ENCODE results near the gene CSF1. TPM values are rescaled to one million over a fixed set of nuclear protein-coding genes. Genes with fewer than 3 reads are reported as not detected.

CSF1 gene
- total and polyA plus RNA-seq, 2 donors (not counting 1 experiment from before 2014, with no cell fraction given): 28.6 to 48.9 TPM

- Histone ChIP-seq H3K36me3 (ENCODE audit: control insufficient read depth, insufficient read depth, low read length) (no peaks in the 10 kb centered on the region), H3K4me1 (ENCODE audit: control insufficient read depth, extremely low read depth, insufficient read depth, low read length) (no peaks in the 10 kb centered on the region), H4K20me1 (ENCODE audit: control insufficient read depth, extremely low read depth, insufficient read depth, low read length) (no peaks in the 10 kb centered on the region), H3K79me2 (ENCODE audit: control insufficient read depth, insufficient read depth, low read length) (no peaks in the 10 kb centered on the region), H3K9ac (ENCODE audit: insufficient read depth, low read length) (no peak overlapping the region), H3K4me3 (replicated peaks in 1 of 4; ENCODE audit: control extremely low read depth in 1 of 4, insufficient read depth in 1 of 4, low read depth in 3 of 4, low read length in 4 of 4) (no peak overlapping the region), H3K27me3 (ENCODE audit: control insufficient read depth, insufficient read depth, low read length) (no peaks in the 10 kb centered on the region), H2AFZ (ENCODE audit: low read length) (no peak overlapping the region), H3K27ac (ENCODE audit: insufficient read depth, low read length) (no peak overlapping the region), H3K4me2 (ENCODE audit: extremely low read depth, insufficient read depth, low read length) (no peak overlapping the region), H3K9me3 (ENCODE audit: control insufficient read depth, insufficient read depth, low read depth, low read length) (no peaks in the 10 kb centered on the region)
- TF ChIP-seq CTCF (conservative IDR thresholded peaks at IDR 0.05 in 1 of 2, IDR thresholded peaks at IDR 0.05 in 1 of 2; ENCODE audit: low read depth in 1 of 2, low read length in 2 of 2) (no peak), EZH2 (IDR thresholded peaks at IDR 0.05; ENCODE audit: low read length, missing control alignments) (no peak)
- no peak for DNase-seq (ENCODE audit: low read depth in 2 of 2)
These were observed 59.3 kb downstream of the CSF1 start for GRCh38 chr1:109969907-109970306.

- H3K9ac ChIP-seq (ENCODE audit: insufficient read depth, low read length): no peak overlapping the region
These were observed 60.9 kb downstream of the CSF1 start for GRCh38 chr1:109971559-109971958.

GRCh38 chr1:109974191-109974590, 63.5 kb downstream of the CSF1 start:
- no peak overlapping the region for H3K4me3 ChIP-seq (replicated peaks in 1 of 4; ENCODE audit: control extremely low read depth in 1 of 4, insufficient read depth in 1 of 4, low read depth in 3 of 4, low read length in 4 of 4)
- no peak overlapping the region for H3K4me2 ChIP-seq (ENCODE audit: extremely low read depth, insufficient read depth, low read length)
- no peak overlapping the region for H3K9ac ChIP-seq (ENCODE audit: insufficient read depth, low read length)
- no peaks in the 10 kb centered on the region for H3K27me3 ChIP-seq (ENCODE audit: control insufficient read depth, insufficient read depth, low read length)
- H3K36me3 ChIP-seq (ENCODE audit: control insufficient read depth, insufficient read depth, low read length): no peaks in the 10 kb centered on the region
- TF ChIP-seq EZH2 (IDR thresholded peaks at IDR 0.05; ENCODE audit: low read length, missing control alignments) (no peak), CTCF (conservative IDR thresholded peaks at IDR 0.05 in 1 of 2, IDR thresholded peaks at IDR 0.05 in 1 of 2; ENCODE audit: low read depth in 1 of 2, low read length in 2 of 2) (no peak)
- H3K9me3 ChIP-seq (ENCODE audit: control insufficient read depth, insufficient read depth, low read depth, low read length): no peaks in the 10 kb centered on the region
- no peak overlapping the region for H2AFZ ChIP-seq (ENCODE audit: low read length)
- H3K4me1 ChIP-seq (ENCODE audit: control insufficient read depth, extremely low read depth, insufficient read depth, low read length): peaks cover 12% of the 10 kb centered on the region
- DNase-seq (ENCODE audit: low read depth in 2 of 2): no peak
- no peaks in the 10 kb centered on the region for H3K79me2 ChIP-seq (ENCODE audit: control insufficient read depth, insufficient read depth, low read length)
- H3K27ac ChIP-seq (ENCODE audit: insufficient read depth, low read length): no peak overlapping the region
- no peaks in the 10 kb centered on the region for H4K20me1 ChIP-seq (ENCODE audit: control insufficient read depth, extremely low read depth, insufficient read depth, low read length)

More at GRCh38 chr1:109971559-109971958, 60.9 kb downstream of the CSF1 start:
- no peak overlapping the region for H3K27ac ChIP-seq (ENCODE audit: insufficient read depth, low read length)
- no peak for DNase-seq (ENCODE audit: low read depth in 2 of 2)
- H3K36me3 ChIP-seq (ENCODE audit: control insufficient read depth, insufficient read depth, low read length): no peaks in the 10 kb centered on the region
- TF ChIP-seq EZH2 (IDR thresholded peaks at IDR 0.05; ENCODE audit: low read length, missing control alignments) (no peak), CTCF (conservative IDR thresholded peaks at IDR 0.05 in 1 of 2, IDR thresholded peaks at IDR 0.05 in 1 of 2; ENCODE audit: low read depth in 1 of 2, low read length in 2 of 2) (no peak)
- H3K4me1 ChIP-seq (ENCODE audit: control insufficient read depth, extremely low read depth, insufficient read depth, low read length): peaks cover 5% of the 10 kb centered on the region
- no peaks in the 10 kb centered on the region for H3K9me3 ChIP-seq (ENCODE audit: control insufficient read depth, insufficient read depth, low read depth, low read length)
- no peaks in the 10 kb centered on the region for H3K79me2 ChIP-seq (ENCODE audit: control insufficient read depth, insufficient read depth, low read length)
- no peak overlapping the region for H3K4me2 ChIP-seq (ENCODE audit: extremely low read depth, insufficient read depth, low read length)
- H3K27me3 ChIP-seq (ENCODE audit: control insufficient read depth, insufficient read depth, low read length): no peaks in the 10 kb centered on the region
- no peak overlapping the region for H3K4me3 ChIP-seq (replicated peaks in 1 of 4; ENCODE audit: control extremely low read depth in 1 of 4, insufficient read depth in 1 of 4, low read depth in 3 of 4, low read length in 4 of 4)
- no peak overlapping the region for H2AFZ ChIP-seq (ENCODE audit: low read length)
- no peaks in the 10 kb centered on the region for H4K20me1 ChIP-seq (ENCODE audit: control insufficient read depth, extremely low read depth, insufficient read depth, low read length)
